Small intestine (tissue), 7 donors: Measurements from ENCODE around the gene LETM1. TPM values are rescaled to one million over a fixed set of nuclear protein-coding genes. Genes with fewer than 3 reads are reported as not detected.
A peak's percentile ranks its signal among the peaks of the same experiment; 100 is the strongest.

Experiments used
- DNase-seq, 2 donors: peaks; one replicate each; pipeline versions ENCODE4 v3.0.0 to v3.0.0-alpha.2; 2013
- FAIRE-seq: peaks from 2 replicates; lab custom pipeline; 2012; peaks lifted over from hg19 to GRCh38; lab: Jason Lieb, UNC
- H3K27ac ChIP-seq, 3 donors: one replicate each; pipeline ENCODE4 v1.5.1; 2013; ENCODE audit warnings: low read length in 2 of 3, mild to moderate bottlenecking in 2 of 3, control low read depth in 1 of 3, inconsistent platforms in 1 of 3, low read depth in 1 of 3, moderate library complexity in 1 of 3
- H3K27me3 ChIP-seq, 3 donors: one replicate each; pipeline ENCODE4 v1.6.1; 2013; ENCODE audit warnings: low read length in 3 of 3, inconsistent platforms in 1 of 3; ENCODE audit not compliant: control insufficient read depth in 3 of 3, insufficient read depth in 3 of 3
- H3K36me3 ChIP-seq, 3 donors: one replicate each; pipeline ENCODE4 v1.6.1; 2013; ENCODE audit warnings: low read length in 3 of 3, inconsistent platforms in 1 of 3, low read depth in 1 of 3, mild to moderate bottlenecking in 1 of 3, moderate library complexity in 1 of 3; ENCODE audit not compliant: control insufficient read depth in 3 of 3, insufficient read depth in 2 of 3
- H3K4me1 ChIP-seq, 3 donors: one replicate each; pipeline ENCODE4 v1.6.1; 2013; ENCODE audit warnings: low read length in 2 of 3, inconsistent platforms in 1 of 3, low read depth in 1 of 3, mild to moderate bottlenecking in 1 of 3, moderate library complexity in 1 of 3; ENCODE audit not compliant: control insufficient read depth in 3 of 3, insufficient read depth in 2 of 3
- H3K4me3 ChIP-seq, 3 donors: one replicate each; pipeline ENCODE4 v1.5.1; 2013; ENCODE audit warnings: low read length in 3 of 3, control low read depth in 1 of 3, inconsistent platforms in 1 of 3, low read depth in 1 of 3, mild to moderate bottlenecking in 1 of 3, moderate library complexity in 1 of 3
- H3K9me3 ChIP-seq, 2 donors: one replicate each; pipeline ENCODE4 v1.6.1; 2013; ENCODE audit warnings: low read depth in 1 of 2, low read length in 1 of 2; ENCODE audit not compliant: control insufficient read depth in 2 of 2, insufficient read depth in 1 of 2
- WGBS, 3 donors: extraction: QIAGEN DNeasy Blood & Tissue Kit; methylation state at CpG; one replicate each; pipeline ENCODE4 v1.1.7; 2013; 5-methylcytosine and 5-hydroxymethylcytosine counted together
- polyA plus RNA-seq, 4 donors: library from polyadenylated mRNA; stranded (reverse) in 3 of 4; unstranded in 1 of 4; fragments of 200-250 nt in 3 of 4; fragments of 120-200 nt in 1 of 4; gene quantifications; one replicate each; pipeline versions ENCODE4 v1.2.1 to v1.2.3, GENCODE V29; 2013
- donor health status: healthy with polysubstance abuse.
- donor health status: control.
- donor health status: control.
- donor health status: Bipolar disorder and iron deficiency.
- donor health status: healthy.

Gene LETM1
- polyA plus RNA-seq, 4 donors, result 19.7 to 28.5 (median 23.1) TPM

- no peak for FAIRE-seq
Measured at GRCh38 chr4:1799387-1800375, 56.3 kb downstream of the LETM1 start.

DNA sequence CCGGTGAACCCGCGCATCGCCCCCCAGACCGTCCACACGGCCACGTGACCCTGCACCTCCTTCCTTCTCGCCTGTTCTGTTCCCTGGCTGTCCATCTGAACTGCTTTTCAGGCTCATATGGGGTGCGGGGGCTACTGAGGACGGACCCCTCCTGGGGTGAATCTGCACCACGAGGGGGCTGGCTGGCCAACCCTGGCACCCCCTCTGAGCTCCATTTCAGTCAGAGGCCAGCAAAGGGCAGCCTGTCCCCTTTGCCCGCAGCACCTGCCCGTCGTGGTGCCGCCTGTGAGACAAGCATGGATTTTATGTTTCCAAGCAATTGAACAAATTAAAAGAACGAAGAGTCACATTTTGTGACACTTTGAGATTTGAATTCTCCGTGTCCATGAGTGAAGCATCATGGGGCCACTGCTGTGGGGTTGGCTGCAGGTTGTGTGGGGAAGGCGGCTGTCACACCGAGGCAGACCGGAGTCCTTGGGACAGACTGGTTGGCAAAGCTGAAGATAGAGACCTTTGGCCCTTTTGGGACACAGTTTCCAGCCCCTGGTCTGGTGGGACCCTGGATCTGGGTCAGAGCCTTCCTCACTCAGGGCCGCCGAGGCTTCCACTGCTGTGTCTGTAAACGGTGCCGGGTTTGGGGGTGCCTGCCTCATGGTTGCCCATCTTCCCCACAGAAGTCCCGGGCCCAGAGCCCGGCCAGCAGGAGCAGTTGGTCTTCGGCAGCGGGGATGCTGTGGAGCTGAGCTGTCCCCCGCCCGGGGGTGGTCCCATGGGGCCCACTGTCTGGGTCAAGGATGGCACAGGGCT, 57.2 kb downstream of the LETM1 start:
- peaks cover 0 to 91% (median 5%) of the 10 kb centered on the region in 3 donors for H3K36me3 ChIP-seq
- DNase-seq, result peak in 1 of 2 donors; percentile 41
- H3K27ac ChIP-seq, result peak overlapping the region in 2 of 3 donors; percentile 83 to 91
- WGBS, 3 donors, result 68 to 79% (median 69%) methylated on average over 22 to 30 of the region's 30 CpGs
- H3K4me1 ChIP-seq, result peaks cover 0 to 72% (median 12%) of the 10 kb centered on the region in 3 donors
- H3K4me3 ChIP-seq, result peak overlapping the region in 2 of 3 donors; percentile 2 to 34
- no peak for FAIRE-seq
- no peaks in the 10 kb centered on the region for H3K9me3 ChIP-seq
- peaks cover 0 to 6% (median 6%) of the 10 kb centered on the region in 3 donors for H3K27me3 ChIP-seq

More at GRCh38 chr4:1799387-1800375, 56.3 kb downstream of the LETM1 start:
- peak; percentile 84 to 90 for DNase-seq
- 43 to 78% (median 61%) methylated on average over 39 to 41 of the region's 41 CpGs for WGBS, 3 donors
- H3K9me3 ChIP-seq, result no peaks in the 10 kb centered on the region
- H3K27ac ChIP-seq, result peak overlapping the region in 2 of 3 donors; percentile 83 to 91
- peak overlapping the region in 2 of 3 donors; percentile 2 to 34 for H3K4me3 ChIP-seq
- peaks cover 0 to 94% (median 8%) of the 10 kb centered on the region in 3 donors for H3K36me3 ChIP-seq
- H3K27me3 ChIP-seq, result peaks cover 0 to 6% (median 6%) of the 10 kb centered on the region in 3 donors
- peaks cover 0 to 80% (median 12%) of the 10 kb centered on the region in 3 donors for H3K4me1 ChIP-seq

DNA sequence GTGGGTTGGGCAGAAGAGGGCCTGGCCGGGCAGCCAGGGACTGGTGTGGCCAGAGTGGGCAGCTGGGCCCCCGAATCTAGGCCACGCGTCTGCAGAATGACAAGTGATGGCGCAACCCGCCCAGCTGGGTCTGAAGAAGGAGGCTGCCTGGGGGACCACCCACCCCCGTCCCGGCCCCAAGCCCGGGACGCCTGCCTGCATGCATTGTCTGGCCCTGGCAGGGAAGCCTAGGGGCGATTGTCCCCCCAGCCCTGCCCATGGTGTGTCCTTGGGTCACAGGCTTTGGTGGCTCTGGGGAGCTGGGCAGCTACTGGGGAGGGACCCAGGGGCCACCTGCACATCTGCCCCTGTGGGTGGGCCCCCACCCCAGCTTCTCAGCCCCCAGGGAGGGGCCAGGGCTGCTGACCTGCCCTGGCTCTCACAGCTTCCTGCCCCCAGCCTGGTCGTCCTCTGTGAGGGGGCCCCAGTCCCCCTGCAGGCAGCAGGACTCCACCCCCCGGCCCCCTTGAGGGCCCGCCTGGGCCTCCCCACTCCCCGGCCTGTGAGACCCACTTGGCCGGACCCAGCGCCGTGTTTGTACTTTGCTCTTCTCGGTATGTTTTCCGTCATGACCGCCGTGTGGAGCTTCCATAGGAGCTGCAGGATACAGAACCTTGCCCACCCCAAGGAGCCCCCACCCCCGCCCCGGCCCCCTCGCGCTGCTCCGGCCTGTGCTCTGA, 57.9 kb downstream of the LETM1 start:
- FAIRE-seq, result no peak
- DNase-seq, result peak; percentile 50 to 88
- WGBS, 3 donors, result 32 to 65% (median 61%) methylated on average over 21 to 27 of the region's 27 CpGs
- H3K9me3 ChIP-seq, result no peaks in the 10 kb centered on the region
- H3K27ac ChIP-seq, result peak overlapping the region in 2 of 3 donors; percentile 76 to 91
- H3K4me3 ChIP-seq, result peak overlapping the region in 2 of 3 donors; percentile 27 to 81
- peaks cover 0 to 84% (median 5%) of the 10 kb centered on the region in 3 donors for H3K36me3 ChIP-seq
- H3K4me1 ChIP-seq, result peaks cover 0 to 69% (median 12%) of the 10 kb centered on the region in 3 donors
- H3K27me3 ChIP-seq, result peaks cover 0 to 6% (median 6%) of the 10 kb centered on the region in 3 donors

DNA sequence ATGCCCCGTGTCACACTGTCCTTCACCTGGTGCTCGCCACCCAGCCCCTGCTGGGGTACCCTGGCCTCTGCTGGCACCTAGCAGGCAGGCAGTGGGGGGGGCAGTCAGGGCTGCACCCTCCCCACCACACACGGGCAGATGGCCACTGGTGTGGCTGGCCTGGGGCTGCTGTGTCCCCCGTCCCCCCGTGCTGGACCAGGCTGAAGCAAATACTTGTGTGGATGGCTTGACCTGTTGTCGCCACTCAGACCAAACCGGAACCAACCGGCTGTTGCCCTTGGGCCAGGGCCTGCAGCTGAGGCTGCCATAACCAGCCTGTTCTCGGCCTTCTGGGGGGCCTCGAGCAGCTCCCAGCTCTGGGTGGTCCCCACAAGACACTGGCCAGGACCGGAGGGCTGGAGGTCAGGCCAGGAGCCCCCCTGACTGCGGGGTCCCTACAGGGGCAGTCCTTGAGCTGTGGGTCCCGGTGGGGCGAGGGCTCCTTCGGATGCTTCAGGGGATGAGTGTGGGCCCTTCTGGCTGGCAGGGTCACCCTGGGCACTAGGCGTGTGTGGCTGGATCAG, 58.6 kb downstream of the LETM1 start:
- peak overlapping the region in 2 of 3 donors; percentile 76 for H3K27ac ChIP-seq
- 70 to 81% (median 77%) methylated on average over 14 to 16 of the region's 16 CpGs for WGBS, 3 donors
- peaks cover 0 to 68% (median 12%) of the 10 kb centered on the region in 3 donors for H3K4me1 ChIP-seq

DNA sequence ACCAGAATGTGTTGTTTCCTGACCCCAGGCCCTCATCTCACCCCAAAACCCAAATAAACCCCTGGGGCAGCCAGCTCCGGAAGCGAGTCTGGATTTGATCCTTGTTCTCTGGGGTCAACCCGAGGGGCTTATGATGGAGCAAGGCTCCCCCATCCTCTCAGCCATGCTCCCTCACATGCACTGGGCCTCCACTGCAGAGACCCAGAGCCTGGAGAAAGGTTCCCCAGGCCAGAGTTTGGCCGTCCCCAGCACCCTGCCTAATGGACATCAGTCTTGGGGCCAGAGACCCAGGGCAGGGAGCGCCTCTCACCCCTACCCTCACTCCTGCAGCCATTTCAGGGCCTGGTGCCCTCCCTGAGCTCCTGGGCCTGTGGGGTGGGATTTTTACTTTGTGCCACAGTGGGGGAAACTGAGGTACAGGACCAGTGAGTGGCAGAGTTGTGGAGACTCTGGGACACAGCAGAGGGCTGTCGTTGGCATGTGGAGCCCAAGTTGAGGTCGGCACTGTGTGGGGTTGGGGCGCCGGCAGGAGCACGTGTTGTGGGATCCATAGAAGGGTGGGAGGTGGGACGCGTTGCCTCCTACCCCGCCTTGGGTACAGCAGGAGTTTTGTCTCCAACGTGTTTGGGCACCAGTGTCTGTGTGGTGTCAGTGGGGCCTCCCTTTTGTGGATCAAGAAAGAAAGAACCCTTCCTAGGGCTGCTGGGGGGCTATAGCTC, 59.3 kb downstream of the LETM1 start:
- H3K4me1 ChIP-seq, result peaks cover 0 to 68% (median 12%) of the 10 kb centered on the region in 3 donors
- H3K27me3 ChIP-seq, result peaks cover 2 to 6% (median 6%) of the 10 kb centered on the region in 3 donors
- FAIRE-seq (no peak), DNase-seq (no peak)
- WGBS, 3 donors, result 64 to 85% (median 70%) methylated on average over 14 of the region's 14 CpGs
- no peaks in the 10 kb centered on the region for H3K9me3 ChIP-seq
- peak overlapping the region in 2 of 3 donors; percentile 81 to 94 for H3K4me3 ChIP-seq
- H3K27ac ChIP-seq, result peak overlapping the region; percentile 73 to 85 (median 76)
- peaks cover 0 to 71% (median 2%) of the 10 kb centered on the region in 3 donors for H3K36me3 ChIP-seq

More for the DNA sequence above, 58.6 kb downstream of the LETM1 start:
- H3K9me3 ChIP-seq, result no peaks in the 10 kb centered on the region
- DNase-seq (peak in 1 of 2 donors; percentile 47), FAIRE-seq (no peak)
- peak overlapping the region in 2 of 3 donors; percentile 81 to 94 for H3K4me3 ChIP-seq
- peaks cover 0 to 78% (median 5%) of the 10 kb centered on the region in 3 donors for H3K36me3 ChIP-seq
- H3K27me3 ChIP-seq, result peaks cover 2 to 6% (median 6%) of the 10 kb centered on the region in 3 donors

DNA sequence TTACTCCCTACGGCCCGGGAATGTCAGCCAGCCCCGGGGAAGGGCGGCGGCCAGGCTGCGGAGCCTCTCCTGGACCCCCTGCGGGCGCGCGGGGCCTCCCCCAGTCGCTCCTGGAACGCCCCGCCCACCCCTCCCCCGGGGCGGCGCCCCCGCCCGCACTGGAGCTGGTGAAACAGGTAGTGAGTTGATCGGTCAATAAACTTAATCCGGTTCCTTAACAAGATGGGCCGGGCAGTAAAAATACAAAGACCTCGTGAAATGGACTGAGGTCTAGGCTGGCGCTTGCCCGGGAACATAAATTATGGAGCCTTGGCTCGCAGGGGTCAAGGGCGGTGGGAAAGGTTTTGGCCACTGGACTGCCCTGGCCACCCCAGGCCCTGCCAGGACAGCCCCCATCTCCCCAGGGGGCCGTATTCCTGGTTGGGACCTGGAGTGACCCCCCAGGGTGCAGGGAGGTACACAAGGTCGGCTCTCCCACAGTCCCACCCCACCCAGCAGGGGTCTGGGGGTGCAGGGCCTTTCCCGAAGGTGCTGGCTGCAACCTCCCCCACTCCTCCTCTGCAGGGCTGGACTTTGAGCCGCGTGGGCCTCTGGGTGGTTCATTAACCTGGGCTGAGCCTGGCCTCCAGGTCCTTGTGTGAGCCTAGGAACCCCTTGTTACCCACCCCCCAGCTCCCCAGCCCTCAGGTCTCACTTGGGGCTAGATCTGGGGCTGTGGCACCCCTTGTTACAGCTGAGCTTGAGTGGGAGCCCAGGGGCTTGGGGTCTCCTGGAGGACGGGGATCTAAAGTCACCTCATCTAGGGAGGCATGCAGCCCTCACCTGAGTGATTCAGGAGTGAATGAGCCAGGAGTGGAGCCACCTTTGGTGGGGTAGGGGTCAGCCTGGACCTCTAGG, 60.4 kb downstream of the LETM1 start:
- Histone ChIP-seq H3K27me3 (peaks cover 2 to 6% (median 6%) of the 10 kb centered on the region in 3 donors), H3K4me1 (peaks cover 0 to 57% (median 12%) of the 10 kb centered on the region in 3 donors)
- DNase-seq, result peak; percentile 90 to 94

More for the DNA sequence above, 60.4 kb downstream of the LETM1 start:
- H3K9me3 ChIP-seq, result no peaks in the 10 kb centered on the region
- peak overlapping the region; percentile 38 to 94 (median 81) for H3K4me3 ChIP-seq
- FAIRE-seq, result no peak
- 6 to 23% (median 14%) methylated on average over 16 to 32 of the region's 32 CpGs for WGBS, 3 donors
- peak overlapping the region; percentile 85 to 94 (median 92) for H3K27ac ChIP-seq
- H3K36me3 ChIP-seq, result peaks cover 0 to 60% (median 0%) of the 10 kb centered on the region in 3 donors
